Measurements from ENCODE around the gene PI4KB.
"Not testable (repeated sequence)": the region's sequence is repeated elsewhere in the genome, so short reads cannot be mapped to it uniquely, and the experiment has no call there.

PI4KB gene

DNA sequence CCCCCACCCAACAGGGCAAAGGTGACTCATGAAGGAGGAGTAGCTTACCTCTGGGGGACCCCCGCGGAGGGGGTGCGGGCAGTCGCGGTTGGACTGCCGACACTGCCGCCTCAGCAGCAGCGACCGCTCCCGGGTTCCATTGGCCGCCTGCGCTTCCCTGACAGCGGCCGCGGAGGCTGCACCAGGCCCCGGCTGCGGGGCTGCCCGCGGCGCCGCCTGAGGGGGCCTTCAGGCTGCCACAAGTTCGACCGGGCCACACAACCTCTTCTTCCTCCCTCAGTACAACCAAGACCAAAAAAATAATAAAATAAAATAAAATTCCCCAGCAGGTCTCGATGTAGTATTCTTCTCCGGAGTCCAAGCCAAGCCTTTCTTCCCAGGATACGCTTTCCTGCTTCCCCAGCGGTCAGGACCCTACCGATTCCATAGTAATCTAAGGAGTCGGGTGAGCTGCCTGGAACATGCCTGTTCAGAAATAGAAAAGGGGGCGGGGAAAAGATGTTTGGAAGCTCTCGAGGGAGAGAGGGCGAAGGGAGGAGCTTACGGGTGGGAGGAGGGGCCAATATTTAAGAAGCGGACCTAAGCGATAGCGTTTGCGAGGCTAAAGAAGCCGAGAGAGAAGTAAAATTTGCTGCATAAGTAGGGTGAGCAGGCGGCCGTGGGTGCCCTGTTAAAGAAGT is at the start of gene PI4KB:
TSS of gene PI4KB (minus strand) at position 194 of the 680 bp plus-strand sequence. CDS start 10,935 bp downstream, outside the sequence.
- peak; percentile 90 for DNase-seq

DNA sequence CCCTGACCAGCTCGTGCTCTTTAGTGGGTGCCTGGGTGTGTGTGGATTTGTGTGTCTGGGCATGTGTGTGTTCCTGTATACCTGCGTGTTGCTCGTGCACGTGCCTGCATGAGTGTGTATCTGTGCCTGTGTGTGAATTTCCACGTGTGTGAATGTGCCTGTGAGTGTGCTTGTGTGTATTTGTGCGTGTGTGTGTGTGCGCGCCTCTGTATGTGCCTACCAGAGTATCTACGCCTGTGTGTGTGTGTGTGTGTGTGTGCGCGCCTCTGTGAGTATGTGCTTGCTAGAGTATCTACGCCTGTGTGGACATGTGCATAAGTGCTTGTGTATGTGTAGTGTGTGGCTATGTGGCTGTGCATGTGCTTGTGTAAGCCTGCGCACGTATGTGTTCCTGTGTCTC is 46.0 kb upstream of the PI4KB start:
- no peak for DNase-seq

DNA sequence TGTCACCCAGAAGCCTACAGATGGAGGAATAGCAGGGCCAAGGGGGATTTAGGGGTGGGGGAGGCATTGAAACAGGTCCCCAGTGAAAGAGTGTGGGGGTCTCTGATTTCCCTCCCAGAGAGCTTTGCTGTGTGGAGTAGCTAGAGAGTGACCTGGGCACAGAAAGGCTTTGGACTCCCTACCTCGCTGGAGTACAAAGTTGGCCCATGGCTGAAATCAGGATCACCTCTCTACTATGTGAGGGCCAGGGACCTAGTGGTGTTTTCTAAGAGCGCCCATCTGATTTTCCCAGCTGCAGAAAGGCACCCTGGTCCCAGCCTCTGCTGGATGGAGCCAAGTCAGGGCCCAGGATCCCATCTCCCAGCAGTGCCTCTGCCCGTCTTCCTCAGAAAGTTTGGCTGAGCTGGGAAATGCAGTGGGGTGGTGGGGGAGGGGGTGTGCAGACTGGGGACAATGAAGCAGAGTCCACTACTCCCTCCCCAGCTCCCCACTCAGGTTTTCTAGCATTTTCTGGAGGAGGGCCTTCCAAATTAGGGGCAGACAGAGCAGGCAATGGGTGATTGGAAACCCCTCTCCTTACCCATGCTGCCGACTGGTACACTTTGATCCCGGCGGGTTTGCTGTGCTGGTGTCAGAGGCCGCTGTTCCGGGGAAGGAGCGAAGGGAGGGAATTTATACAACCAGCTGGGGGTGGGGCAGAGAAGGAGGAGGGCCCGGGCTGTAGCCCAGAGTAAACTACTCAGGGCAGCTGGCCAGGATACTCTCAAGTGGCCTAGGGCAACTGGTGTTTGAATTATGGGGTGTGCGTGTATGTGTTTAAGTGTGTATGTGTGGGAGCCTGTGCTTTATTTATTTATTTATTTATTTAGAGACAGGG is 45.1 kb upstream of the PI4KB start, which contains the start of gene SELENBP1:
TSS of gene SELENBP1 (minus strand) at position 648 of the 877 bp plus-strand sequence. CDS start at position 584, 64 bp downstream.
- no peak for DNase-seq

DNA sequence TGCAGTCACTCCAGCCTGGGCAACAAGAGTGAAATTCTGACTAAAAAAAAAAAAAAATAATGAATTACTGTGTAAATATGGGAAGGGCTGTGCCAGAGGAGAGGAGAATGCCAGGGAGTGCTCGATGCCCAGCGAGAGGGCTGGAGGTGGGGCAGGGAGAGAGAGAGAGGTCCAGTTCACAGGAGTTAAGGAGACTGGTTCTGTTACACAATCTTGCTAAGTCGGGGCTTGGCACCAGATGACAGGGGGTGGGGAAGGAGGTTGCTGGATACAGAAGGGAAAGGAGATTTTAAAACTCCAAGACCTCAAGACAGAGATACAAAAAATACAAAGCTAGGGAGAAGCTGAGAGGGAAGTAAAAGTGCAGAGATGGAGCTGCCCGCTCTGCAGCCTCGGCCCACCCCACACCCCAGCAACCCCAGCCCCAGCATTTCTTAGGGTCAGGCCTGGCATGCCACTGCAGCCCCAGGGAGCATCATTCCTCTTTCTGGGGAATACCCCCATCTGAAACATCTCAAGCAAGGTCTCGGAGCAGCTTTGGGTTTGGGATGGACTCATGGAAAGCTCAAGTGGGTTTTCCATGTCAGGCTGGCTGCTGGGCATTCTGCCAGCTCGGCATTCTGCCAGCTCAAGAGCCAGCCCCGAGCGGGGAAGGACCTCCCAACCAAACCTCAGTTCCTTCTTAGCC is 44.3 kb upstream of the PI4KB start:
- no peak for DNase-seq

DNA sequence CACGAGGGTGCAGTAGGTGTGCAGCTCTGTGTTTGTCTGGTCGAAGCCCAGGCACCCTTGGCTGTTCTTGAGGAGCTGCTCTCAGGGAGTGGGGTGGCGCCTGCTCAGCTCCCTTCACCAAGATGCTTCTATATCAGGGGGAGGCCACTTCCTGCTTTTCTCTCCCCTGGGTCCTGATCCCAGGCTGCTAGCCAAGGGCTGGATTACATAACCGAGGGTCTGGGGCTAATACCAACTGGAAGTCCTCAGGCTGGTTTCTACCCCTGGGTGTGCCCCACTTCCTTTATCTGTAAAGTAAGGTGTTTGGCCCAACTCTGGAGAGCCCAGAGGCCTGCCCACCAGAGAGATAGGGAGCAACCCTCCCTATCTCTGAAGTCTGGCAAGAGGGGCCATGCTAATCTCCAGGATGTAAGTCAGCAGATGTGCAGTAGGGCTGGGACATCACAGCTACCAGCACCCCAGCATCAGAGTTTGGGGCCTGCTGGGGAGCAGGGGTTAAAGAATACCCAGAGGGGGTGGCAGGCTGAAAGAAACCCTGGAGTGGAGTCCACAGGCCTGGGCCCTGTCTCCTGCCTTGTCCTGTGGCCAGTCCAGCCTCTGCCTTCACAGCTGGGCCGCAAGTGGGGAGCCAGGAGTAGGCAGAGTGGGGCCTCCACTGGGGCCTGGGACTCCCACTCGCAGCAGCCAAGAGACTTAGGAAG is 43.1 kb upstream of the PI4KB start:
- DNase-seq, result no peak

DNA sequence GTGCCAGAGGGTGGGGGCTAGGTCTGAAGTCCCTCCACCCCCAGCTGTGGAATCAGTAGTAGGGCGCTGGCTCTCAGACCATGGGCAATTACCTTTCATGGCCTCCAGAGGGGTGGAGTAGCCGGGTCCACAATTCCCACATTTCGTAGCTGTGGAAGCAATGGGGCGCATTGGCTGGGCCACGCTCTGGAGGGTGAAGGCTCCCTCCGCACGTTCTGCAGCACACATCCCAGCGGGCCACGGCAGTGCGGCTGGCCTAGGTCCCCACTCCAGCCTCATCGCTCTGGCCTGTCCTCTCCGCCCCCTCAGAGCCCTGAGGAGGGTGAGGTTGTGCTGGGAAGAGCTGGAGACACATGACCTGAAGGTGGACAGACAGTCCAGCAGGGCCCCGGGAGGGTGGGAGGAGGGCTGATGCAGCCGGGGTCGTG is 42.4 kb upstream of the PI4KB start:
- no peak for DNase-seq

DNA sequence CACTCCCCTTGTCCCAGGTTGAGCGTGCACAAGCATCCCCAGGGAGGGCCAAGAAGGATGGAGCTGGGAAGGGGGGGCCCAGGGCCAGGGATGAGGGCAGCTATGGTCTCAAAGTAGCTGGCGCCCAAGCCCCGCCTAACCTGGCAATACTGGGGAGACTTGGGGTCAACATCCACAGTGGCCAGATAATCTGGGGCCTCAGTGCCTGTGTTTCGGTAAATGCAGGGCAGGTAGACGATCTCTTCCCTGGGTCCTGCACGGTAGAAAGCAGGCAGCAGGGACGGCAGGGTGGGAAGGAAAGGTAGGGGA is 42.0 kb upstream of the PI4KB start:
- no peak for DNase-seq

DNA sequence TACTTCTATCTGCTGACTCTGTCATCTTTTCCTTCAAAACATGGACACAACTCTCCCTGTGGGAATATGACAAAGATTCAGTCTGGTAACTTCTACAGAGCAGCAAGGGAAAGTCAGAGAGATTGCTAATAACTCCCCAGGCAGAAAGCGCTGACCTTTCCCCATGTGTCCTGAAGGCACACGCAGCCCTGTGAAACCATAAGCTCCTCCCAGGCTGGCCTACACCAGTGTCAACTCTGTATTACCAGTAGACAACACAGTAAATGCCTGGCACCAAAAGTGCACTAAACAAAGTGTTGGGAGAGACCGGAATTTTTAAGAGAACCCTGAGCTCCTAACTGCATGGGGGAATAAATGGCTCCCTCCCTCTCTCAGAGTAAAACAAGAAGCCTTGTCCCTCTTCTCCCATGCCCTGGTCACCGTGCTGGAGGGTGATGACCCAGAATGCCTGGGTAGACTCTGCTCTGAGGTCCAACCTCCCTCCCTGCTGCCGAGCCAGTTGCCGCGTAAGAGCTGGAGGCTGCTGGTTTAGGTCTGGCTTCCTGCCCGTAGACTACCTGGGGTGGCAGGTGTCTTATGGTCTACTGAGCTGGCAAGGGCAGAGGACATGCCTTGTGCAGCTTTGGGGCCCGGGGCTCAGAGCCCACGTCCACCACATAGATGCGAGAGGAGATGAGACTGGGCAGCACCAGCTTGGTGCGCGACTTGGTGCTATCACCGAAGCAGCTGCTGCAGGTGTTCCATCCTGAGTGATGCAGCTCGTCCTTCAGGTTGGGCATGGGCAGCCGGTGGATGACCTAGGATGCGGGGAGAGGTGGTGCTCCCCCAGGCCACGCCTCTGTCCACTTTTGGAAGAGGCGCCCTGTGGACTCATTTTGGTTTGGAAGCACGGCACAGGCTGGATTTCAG is 41.4 kb upstream of the PI4KB start:
- DNase-seq, result no peak

DNA sequence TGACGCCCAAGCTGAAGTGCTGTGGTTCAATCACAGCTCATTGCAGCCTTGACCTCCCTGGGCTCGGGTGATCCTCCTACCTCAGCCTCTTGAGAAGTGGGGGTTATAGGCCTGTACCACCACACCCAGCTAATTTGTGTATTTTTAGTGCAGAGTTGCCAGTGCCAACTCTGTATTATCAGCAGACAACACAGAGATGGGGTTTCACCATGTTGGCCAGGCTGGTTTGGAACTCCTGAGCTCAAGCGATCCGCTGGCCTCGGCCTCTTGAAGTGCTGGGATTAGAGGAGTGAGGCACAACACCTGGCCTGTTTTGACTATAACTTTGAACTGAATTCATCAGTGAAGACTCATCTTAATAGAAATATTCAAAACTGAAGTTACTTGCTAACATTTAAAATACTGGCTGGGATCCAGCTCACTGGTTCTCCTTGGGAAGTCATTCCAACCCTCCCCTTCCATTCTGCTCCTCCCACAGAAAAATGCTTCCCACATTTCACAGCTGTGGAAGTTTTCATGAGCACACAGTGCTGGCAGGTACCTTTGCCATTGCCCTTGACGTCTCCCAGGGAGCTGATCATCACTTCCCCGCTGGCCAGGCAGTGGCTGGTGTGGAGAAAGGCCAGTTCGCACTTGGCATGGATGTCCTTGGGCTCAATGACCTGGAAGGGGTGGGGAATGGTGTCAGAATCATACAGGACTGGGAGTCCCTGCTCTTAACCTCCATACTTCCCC is 40.6 kb upstream of the PI4KB start:
- DNase-seq, result no peak

DNA sequence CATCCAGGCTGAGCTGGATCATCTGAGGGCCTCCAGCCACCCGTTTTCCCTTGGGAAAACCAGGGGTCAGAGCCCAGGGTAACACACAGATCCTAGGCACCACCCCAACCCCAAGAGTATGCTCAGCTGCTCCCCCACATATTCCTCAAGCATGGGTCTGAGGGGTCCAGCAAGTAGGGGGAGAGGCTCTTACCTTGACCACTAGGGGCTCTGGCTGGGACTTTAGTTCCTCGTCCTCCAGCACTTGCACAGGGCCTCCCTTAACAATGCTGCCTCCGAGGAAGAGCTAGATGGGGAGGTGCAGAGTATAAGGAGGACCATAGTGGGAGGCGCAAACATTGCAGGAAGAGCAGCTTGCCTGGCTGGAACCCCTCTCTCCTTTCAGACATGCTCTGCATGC is 37.8 kb upstream of the PI4KB start:
- DNase-seq, result no peak

DNA sequence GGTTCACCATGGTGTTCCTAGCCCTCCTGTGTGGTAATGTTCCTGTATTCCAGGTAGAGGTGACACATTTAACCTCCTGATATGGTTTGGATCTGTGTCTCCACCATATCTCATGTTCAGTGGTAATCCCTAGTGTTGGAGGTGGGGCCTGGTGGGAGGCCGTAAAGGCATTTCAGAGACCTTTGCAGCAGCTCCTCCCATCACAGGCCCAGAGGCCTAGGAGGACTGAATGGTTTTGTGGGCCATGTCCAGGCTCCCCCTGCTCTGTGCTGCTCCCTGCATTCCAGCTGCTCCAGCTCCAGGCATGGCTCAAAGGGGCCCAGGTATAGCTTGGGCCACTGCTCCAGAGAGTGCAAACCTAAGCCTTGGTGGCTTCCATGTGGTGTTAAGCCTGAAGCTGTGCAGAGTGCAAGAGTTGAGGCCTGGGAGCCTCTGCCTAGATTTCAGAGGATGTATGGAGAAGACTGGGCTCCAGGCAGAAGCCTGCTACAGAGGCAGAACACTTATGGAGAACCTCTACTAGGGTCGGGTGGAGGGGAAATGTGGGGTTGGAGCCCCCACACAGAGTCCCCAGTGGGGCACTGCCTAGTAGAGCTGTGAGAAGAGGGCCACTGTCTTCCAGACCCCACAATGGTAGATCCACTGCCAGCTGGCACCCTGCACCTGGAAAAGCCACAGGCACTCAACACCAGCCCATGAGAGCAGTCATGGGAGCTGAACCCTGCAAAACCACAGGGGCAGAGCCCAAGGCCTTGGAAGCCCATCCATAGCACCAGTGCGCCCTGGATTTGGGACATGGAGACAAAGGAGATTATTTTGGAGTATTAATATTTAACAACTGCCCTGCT is 35.3 kb upstream of the PI4KB start:
- no peak for DNase-seq

DNA sequence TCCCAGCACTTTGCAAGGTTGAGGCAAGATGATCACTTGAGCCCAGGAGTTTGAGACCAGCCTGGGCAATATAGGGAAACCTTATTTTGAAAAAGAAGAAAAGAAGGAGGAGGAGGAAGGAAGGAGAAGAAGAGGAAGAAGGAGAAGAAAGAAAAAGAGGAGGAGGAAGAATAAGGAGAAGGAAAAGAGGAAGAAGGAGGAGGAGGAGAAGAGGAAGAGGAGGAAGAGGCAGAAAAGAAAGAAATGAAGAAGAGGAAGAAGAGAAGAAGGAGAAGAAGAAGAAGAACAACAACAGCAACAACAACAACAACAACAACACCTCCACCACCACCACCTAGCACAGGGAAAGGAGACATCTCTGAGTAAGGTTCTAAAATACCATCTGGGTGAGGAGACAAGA is 34.7 kb upstream of the PI4KB start:
- DNase-seq, result no peak

DNA sequence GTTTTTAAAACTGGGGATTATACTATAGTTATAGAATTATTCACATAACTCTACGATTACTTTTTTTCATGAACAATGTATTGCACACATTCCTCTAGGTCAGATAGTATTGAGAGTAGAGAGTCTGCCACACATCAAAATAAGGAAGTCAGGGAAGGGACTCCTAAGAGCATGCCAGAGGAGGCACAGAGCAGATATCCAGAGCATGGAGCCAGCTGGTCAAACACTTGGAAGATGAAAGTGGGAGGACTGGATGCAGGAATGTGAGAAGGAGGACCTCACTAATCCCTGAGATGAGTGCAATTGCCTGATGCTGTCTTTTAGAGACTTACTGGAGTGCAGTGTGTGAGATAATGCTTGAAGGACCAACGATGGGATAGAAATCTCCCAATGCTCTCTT is 29.5 kb upstream of the PI4KB start:
- no peak for DNase-seq

DNA sequence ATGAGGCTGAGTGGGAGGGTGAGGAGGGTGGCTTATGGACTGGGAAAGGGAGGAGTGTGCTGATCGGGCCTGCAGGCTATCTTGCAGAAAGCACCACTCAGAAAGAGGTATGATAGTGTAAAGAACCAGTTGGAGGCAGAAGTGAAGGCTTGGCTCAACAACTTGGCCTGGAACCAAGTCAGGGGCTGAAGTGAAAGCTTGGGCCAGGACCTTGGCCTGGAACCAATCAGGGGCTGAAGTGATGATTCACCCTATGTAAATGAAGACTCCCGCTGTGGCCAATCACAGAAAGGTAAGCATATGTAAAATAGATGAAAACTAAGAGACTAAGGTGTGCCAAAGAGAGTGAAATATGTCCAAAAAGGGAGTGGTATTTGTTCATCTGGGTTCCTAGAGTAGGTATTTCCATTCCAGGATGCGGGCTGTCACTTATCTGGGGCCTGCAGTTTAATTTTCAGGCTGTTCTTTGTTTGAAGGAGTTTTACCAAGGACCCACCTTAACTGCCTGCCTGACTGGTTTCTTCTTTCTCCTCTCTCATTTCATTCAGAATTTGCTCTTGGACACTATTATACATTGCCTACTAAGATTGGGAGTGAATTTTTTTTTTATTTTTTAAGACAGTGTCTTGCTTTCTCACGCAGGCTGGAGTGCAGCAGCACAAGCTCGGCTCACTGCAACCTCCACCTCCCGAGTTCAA is 25.0 kb upstream of the PI4KB start:
- DNase-seq, result no peak

DNA sequence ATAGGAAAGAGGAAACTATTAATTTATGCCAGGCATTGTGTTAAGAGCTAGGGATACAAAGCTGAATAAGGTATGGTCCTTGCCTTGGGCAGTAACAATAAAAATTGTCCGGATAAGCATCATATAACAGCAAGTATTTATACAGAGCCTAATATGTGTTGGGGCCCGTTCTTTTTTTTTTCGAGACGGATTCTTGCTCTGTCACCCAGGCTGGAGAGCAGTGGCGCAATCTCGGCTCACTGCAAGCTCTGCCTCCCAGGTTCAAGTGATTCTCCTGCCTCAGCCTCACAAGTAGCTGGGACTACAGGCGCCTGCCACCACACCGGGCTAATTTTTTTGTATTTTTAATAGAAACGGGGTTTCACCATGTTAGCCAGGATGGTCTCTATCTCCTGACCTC is 23.1 kb upstream of the PI4KB start:
- DNase-seq, result not testable (repeated sequence)

DNA sequence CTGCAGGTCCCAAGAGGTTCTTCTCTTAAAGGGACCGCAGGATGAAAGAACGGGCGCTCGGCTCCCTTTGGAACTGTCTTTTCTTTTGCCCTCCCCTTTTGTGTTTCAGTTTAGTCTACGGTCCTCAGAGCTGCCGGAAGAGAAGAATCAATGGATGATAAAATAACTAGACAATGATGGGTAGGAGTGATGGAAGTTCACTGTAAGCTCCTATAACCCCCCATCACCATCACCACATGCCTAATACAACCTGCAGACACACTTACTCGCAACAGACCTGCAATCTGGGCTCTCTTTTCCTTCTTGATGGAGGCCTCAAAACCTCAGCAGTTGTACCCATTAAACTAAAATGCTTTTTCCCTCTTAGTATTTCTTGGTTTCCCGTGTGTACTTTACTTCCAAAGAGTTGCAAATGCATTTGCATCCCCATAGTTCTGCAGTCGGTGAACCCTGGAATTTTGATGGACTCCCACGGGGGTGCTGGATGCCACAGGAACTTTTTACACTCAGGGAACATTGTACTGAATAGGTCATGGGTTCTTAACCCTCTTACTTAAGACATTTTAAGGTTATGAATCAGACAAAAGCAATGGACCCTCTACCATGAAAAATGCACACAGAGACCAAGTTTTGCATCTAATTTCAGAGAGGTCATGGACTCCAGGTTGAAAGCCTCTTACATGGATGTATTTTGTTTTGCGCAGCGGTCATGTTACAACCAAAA is 20.5 kb upstream of the PI4KB start:
- no peak for DNase-seq

DNA sequence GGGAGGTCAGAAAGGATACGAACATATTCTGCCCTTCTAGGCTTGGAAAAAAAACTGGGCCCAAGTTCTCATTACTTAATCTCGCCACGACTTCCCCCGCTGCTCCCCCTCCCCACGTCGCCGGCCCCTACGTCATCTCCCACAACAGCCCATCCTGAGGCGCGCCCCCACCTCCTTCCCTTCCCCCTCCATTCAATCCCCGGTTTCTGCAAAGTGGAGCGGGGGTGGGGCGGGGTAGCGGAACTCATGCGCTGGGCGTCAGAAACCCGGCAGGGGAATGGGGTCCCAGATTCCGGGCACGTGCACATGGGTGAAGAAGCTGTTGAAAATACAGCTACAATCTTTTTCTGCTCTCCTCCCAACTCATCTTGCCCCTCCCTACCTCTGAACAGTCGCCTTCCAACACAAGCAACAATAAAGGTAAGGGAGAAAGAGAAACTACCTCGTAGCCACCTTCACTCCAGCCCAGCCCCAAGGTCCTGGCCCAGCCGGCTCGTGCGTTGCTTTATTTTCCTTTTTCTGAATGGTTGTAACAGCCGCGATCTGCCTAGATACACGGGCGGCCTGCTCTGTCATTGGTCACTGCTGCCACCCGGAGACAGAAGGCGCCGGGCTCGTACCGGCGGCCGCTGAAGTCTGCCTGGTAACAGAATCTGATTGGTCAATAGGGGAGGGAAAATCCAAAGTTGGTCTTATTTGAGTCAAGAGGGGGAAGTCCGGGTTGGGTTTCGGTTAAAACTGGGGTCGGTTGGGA is 19.7 kb upstream of the PI4KB start, which contains the start of gene RFX5:
TSS of gene RFX5 (minus strand) at position 484 of the 754 bp plus-strand sequence. CDS start 932 bp downstream, outside the sequence.
- peak; percentile 94 for DNase-seq

Measured in activated naive CD4-positive, alpha-beta T cell treated with Interleukin-2 at 50 U/mL for 16 hours (primary cell).